BLaER1 (cell line): Measurements from ENCODE around the gene ARMC12.
A peak's percentile ranks its signal among the peaks of the same experiment; 100 is the strongest.
"Not testable (repeated sequence)": the region's sequence is repeated elsewhere in the genome, so short reads cannot be mapped to it uniquely, and the experiment has no call there.

Experiments used
- H3K27ac ChIP-seq: shearing (Covaris generic); formaldehyde crosslinking; 2 replicates; pipeline ENCODE4 v1.8.1; 2022
- H3K27me3 ChIP-seq: shearing (Covaris generic); formaldehyde crosslinking; 2 replicates; pipeline ENCODE4 v1.8.1; 2022
- H3K36me3 ChIP-seq: shearing (Covaris generic); formaldehyde crosslinking; 2 replicates; pipeline ENCODE4 v1.8.1; 2022
- H3K4me1 ChIP-seq: shearing (Covaris generic); formaldehyde crosslinking; 2 replicates; pipeline ENCODE4 v1.8.1; 2022
- H3K4me2 ChIP-seq: shearing (Covaris generic); formaldehyde crosslinking; 2 replicates; pipeline ENCODE4 v1.8.1; 2022
- H3K4me3 ChIP-seq: shearing (Covaris generic); formaldehyde crosslinking; 2 replicates; pipeline ENCODE4 v1.8.1; 2022
- H3K9ac ChIP-seq: shearing (Covaris generic); formaldehyde crosslinking; 2 replicates; pipeline ENCODE4 v1.8.1; 2022
- H3K9me3 ChIP-seq: shearing (Covaris generic); formaldehyde crosslinking; 2 replicates; pipeline ENCODE4 v1.8.1; 2022
- H4K20me1 ChIP-seq: shearing (Covaris generic); formaldehyde crosslinking; 2 replicates; pipeline ENCODE4 v1.8.1; 2022
- Cebpa-rat ChIP-seq: shearing (Covaris generic); IDR thresholded peaks from 2 replicates; pipeline ENCODE4 v1.8.1; 2022

The ARMC12 gene

DNA sequence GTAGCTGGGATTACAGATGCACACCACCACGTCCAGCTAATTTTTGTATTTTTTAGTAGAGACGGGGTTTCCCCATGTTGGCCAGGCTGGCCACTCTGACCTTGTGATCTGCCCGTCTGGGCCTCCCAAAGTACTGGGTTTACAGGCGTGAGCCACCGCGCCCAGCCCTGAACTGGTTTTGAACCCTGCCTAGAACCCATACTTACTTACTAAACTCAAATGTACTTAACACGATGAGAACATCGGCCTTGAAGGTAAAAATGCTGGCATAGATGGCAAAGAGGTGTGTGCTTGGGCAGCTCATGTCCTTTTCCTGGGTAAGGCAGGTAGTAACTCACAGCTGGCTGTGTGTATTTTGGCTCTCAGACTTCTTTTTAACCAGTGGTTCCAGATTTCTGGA, 3.2 kb upstream of the ARMC12 start:
- no peaks in the 10 kb centered on the region for H3K36me3 ChIP-seq
- peak overlapping the region; percentile 98 for H3K27ac ChIP-seq
- no peak overlapping the region for H3K4me3 ChIP-seq
- H3K4me2 ChIP-seq: peak overlapping the region; percentile 98
- no peak for TF ChIP-seq Cebpa-rat
- H3K4me1 ChIP-seq: peaks cover 79% of the 10 kb centered on the region
- H3K9me3 ChIP-seq: no peaks in the 10 kb centered on the region
- no peak overlapping the region for H3K9ac ChIP-seq
- no peaks in the 10 kb centered on the region for H4K20me1 ChIP-seq
- no peaks in the 10 kb centered on the region for H3K27me3 ChIP-seq

- not testable (repeated sequence) for H3K9me3 ChIP-seq, H3K36me3 ChIP-seq, H3K27me3 ChIP-seq, H3K4me3 ChIP-seq, H4K20me1 ChIP-seq, H3K9ac ChIP-seq
- Histone ChIP-seq H3K4me2 (peak overlapping the region; percentile 98), H3K4me1 (peaks cover 72% of the 10 kb centered on the region), H3K27ac (peak overlapping the region; percentile 98; the same call in 1 of the 2 replicates)
Observed at GRCh38 chr6:35734319-35734718, 2.5 kb upstream of the ARMC12 start.

DNA sequence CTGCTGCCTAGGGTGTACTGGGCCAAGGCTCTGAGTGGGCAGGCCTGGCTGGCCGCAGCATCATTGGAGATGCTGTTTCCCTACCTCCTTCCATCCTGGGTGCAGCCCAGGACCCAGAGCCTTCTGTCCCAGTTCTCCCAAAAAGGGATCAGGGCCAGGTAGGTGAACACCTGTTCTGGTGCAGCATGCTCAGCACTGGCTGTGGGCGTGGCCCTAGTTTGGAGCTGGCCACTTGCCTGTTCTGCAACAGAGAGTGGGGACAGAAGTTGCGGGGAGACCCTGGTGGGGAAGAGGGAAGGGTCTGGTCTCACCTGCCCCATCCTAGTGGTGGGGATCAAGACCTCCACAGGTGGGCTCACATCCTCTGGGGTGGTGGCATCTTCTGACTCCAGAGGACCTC, 1.4 kb upstream of the ARMC12 start:
- Histone ChIP-seq H3K36me3 (no peaks in the 10 kb centered on the region), H3K4me1 (peaks cover 60% of the 10 kb centered on the region), H3K4me3 (no peak overlapping the region)

GRCh38 chr6:35736253-35736894, 458 bp upstream of the ARMC12 start:
- no peaks in the 10 kb centered on the region for H3K9me3 ChIP-seq
- peak overlapping the region; percentile 70 for H3K4me2 ChIP-seq
- peaks cover 53% of the 10 kb centered on the region for H3K4me1 ChIP-seq
- H4K20me1 ChIP-seq: no peaks in the 10 kb centered on the region
- no peak overlapping the region for H3K4me3 ChIP-seq
- H3K27ac ChIP-seq: peak overlapping the region; percentile 61; the same call in 1 of the 2 replicates
- TF ChIP-seq Cebpa-rat: no peak
- H3K36me3 ChIP-seq: no peaks in the 10 kb centered on the region
- H3K9ac ChIP-seq: peak overlapping the region; percentile 52; the same call in 1 of the 2 replicates
- no peaks in the 10 kb centered on the region for H3K27me3 ChIP-seq

More for the DNA sequence above, 1.4 kb upstream of the ARMC12 start:
- Histone ChIP-seq H3K9ac (no peak overlapping the region), H3K9me3 (no peaks in the 10 kb centered on the region), H3K4me2 (peak overlapping the region; percentile 70), H4K20me1 (no peaks in the 10 kb centered on the region), H3K27me3 (no peaks in the 10 kb centered on the region), H3K27ac (no peak overlapping the region)
- no peak for TF ChIP-seq Cebpa-rat

GRCh38 chr6:35737413-35738211, 780 bp downstream of the ARMC12 start:
- Histone ChIP-seq H3K4me3 (0 out of 2 replicates have a peak overlapping the region, but pooled peaks have one; percentile 6), H3K27ac (peak overlapping the region; percentile 61), H4K20me1 (no peaks in the 10 kb centered on the region), H3K36me3 (no peaks in the 10 kb centered on the region), H3K4me2 (peak overlapping the region; percentile 70), H3K27me3 (no peaks in the 10 kb centered on the region), H3K9ac (peak overlapping the region; percentile 52; the same call in 1 of the 2 replicates), H3K4me1 (peaks cover 49% of the 10 kb centered on the region), H3K9me3 (no peaks in the 10 kb centered on the region)
- peak; percentile 70; the same call in 1 of the 2 replicates for TF ChIP-seq Cebpa-rat

DNA sequence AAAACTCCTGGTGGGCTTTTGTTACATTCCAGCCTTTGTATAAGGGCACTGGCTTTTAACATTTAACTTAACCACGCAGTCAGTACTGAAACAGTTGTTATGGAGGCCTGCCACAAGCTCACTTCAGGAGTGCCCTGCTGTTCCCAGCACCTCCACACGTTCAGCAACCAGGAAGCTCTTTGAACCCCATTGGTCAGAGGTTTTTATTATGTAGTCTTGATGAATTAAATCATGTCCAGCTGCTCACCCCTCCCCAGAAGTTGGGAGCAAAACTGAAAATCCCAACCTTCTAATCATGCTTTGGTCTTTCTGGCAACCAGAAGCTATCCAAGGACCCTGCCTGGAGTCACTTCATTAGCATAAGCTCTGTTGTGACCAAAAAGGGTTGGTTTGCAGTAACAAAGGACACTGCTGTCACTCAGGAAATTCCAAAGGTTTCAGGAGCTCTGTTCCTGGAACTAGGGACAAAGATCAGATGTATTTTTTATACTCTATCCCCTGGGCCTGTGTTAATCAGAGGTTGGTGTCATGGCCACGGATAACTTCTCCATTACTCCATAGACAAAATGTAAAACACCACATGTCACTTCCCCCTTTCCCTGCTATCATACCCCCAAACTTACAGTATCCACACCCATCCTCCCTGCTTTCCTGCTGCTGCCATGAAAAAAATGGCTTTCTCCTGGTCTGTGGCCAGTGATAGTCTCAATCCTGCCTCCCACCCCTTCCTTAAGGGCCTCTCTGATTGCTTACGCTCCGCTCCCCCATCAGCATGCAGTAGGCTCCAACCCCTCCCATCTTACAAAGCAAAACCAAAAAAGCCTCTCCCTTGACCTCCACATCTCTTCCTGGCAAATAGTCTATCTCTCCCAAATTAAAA, 3.1 kb downstream of the ARMC12 start:
- Histone ChIP-seq H3K4me2 (no peak overlapping the region), H3K9me3 (no peaks in the 10 kb centered on the region), H3K4me1 (peaks cover 26% of the 10 kb centered on the region), H3K27me3 (no peaks in the 10 kb centered on the region), H3K27ac (no peak overlapping the region), H3K36me3 (no peaks in the 10 kb centered on the region), H3K9ac (no peak overlapping the region), H4K20me1 (no peaks in the 10 kb centered on the region), H3K4me3 (no peak overlapping the region)
- TF ChIP-seq Cebpa-rat: no peak

GRCh38 chr6:35742842-35743241, 6.0 kb downstream of the ARMC12 start:
- Histone ChIP-seq H4K20me1 (no peaks in the 10 kb centered on the region), H3K9ac (no peak overlapping the region), H3K4me3 (no peak overlapping the region), H3K4me1 (no peaks in the 10 kb centered on the region), H3K4me2 (no peak overlapping the region), H3K27ac (no peak overlapping the region), H3K27me3 (no peaks in the 10 kb centered on the region), H3K36me3 (no peaks in the 10 kb centered on the region), H3K9me3 (peaks cover 8% of the 10 kb centered on the region; the same call in 1 of the 2 replicates)
- TF ChIP-seq Cebpa-rat: no peak

- no peaks in the 10 kb centered on the region for H3K36me3 ChIP-seq
- H3K4me2 ChIP-seq: no peak overlapping the region
- no peak overlapping the region for H3K4me3 ChIP-seq
- H4K20me1 ChIP-seq: no peaks in the 10 kb centered on the region
- no peak overlapping the region for H3K9ac ChIP-seq
- no peaks in the 10 kb centered on the region for H3K27me3 ChIP-seq
- no peak overlapping the region for H3K27ac ChIP-seq
- peaks cover 15% of the 10 kb centered on the region for H3K9me3 ChIP-seq
- no peak for TF ChIP-seq Cebpa-rat
- no peaks in the 10 kb centered on the region for H3K4me1 ChIP-seq
Observed at GRCh38 chr6:35745509-35745908, 8.7 kb downstream of the ARMC12 start.

DNA sequence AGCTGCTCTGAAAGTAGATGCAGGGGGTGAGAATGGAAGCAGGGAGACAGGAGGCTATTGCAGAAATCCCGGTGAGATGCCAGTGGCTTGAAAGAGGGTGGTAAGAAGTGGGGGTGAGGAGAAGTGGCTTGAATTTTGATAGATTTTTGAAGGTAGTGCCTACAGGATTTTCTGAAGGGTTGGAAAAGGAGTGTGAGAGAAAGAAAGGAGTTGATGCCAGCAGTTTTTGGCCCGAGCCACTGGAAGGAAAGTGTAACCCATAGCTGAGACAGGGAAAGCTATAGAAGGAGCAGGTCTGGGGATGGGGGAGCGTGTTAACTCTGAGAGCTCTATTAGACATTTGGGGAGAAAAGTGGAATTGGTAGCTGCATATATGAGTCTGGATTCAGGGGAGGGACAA, 9.7 kb downstream of the ARMC12 start:
- peaks cover 15% of the 10 kb centered on the region for H3K9me3 ChIP-seq
- TF ChIP-seq Cebpa-rat: no peak
- H3K4me3 ChIP-seq: no peak overlapping the region
- no peaks in the 10 kb centered on the region for H3K27me3 ChIP-seq
- H3K9ac ChIP-seq: no peak overlapping the region
- no peak overlapping the region for H3K27ac ChIP-seq
- no peaks in the 10 kb centered on the region for H3K36me3 ChIP-seq
- no peak overlapping the region for H3K4me2 ChIP-seq
- H3K4me1 ChIP-seq: no peaks in the 10 kb centered on the region
- H4K20me1 ChIP-seq: no peaks in the 10 kb centered on the region
